Measurements from ENCODE around the gene ZMIZ1. TPM values are rescaled to one million over a fixed set of nuclear protein-coding genes. Genes with fewer than 3 reads are reported as not detected.

Gene ZMIZ1
- polyA plus RNA-seq, 1 donor = 44.4 TPM

DNA sequence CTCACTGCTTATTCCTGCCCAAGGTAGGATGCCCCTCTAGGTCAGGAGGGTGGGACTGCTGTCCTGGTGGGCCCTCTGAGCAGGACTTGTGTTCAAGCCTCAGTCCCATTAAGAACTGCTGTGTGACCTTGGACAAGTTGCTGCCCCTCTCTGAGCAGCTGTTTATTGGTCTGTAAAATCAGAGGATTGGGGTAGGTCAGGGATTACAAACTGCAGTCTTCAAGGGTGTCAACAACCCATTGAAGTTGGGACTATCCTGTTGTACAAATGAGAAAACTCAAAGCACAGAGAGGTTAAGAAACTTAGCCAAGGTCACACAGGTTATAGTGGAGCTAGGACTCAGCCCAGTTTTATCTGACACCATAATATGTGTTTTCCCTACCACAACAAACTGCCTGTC is 55.3 kb downstream of the ZMIZ1 start:
- DNase-seq = no peak

DNA sequence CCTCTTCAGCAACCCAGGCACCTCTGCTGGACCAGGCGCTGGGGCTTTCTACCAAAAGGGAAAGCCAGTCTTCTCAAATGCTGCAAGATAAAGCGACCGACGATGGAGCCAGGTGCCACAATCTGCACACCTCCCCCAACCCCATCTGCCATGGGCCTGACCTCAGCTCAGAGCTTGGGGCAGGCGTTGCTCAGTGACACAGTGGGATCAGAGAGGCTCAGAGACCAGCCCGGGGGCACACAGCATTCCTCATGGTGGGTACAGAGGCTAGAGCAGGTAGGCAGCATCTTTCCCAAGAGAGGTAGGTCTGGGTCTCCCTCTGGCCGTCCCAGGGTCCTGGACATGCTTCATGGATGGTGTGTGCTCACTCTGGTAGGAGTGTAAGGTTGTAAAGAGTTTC is 56.3 kb downstream of the ZMIZ1 start:
- no peak for DNase-seq

DNA sequence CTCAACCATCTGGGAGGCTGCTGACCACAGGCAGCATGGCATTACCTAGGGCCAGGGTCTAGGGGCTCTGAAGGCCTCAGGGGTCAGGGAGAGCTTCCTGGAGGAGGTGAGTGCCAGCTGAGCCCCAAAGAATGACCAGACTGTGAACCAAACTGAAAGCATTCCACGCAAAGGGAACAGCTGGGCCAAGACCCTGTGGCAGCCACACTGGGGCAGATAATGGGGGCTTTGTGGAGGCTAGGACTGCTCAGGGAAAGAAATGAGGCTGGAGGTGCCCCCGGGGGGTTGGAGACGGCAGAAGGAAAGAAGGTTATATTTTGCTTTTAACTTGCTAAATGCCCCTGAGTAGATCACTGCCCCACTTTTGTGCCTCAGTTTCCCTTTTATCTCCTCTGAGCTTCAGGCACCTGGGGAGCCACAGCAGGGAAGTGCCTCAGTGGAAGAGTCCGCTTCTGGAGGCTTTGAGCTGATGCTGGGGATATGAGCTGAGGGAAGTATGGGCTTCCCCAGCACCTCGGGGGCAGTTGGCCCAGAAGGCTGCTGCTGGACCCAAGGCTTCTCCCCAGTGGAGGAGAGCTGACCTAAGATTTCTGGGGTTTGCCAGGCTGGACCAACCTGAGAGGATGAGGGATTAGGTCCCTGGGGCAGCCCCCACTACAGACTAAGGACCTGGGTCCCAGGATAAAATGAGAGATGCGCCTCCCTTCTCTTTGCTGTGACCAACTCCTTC is 57.8 kb downstream of the ZMIZ1 start:
- DNase-seq = no peak

DNA sequence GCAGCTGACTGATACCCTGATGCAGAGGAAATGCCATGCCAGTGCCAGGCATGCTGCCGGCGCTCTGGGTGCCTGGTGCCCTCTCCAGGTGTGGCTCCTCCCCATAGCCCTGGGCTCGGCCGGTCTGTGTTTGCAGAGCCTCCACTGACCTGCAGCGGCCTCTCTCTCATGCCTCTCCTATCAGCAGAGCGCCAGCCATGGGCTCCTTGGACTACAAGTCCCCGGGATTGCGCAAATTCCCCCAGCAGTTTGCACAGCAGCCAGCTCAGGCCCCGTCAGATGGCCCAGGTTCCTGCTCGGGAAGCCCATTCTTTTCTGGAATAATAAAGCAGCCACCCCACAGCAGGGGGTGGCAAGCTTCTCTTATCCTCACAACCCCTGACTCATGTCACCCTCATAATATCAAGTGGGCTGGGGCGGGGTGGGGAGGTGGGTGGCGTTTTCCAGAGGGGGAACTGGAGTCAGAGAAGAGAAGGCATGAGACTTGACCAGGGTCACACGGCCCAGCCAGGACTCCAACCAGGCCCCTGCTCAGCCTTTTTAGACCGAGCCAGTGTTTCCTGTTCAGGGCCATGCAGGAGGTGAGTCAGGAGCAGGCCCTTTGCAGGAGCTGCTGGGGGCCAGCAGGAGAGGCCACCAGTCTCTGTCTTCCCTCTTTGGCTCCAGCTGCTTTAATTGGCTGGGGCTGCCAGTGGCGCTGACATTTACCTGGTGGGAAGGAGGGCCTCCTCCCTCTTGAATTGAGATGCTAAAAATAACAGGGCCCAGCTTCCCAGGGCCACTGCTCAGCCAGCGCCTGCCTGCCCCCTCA is 58.6 kb downstream of the ZMIZ1 start:
- DNase-seq = no peak

DNA sequence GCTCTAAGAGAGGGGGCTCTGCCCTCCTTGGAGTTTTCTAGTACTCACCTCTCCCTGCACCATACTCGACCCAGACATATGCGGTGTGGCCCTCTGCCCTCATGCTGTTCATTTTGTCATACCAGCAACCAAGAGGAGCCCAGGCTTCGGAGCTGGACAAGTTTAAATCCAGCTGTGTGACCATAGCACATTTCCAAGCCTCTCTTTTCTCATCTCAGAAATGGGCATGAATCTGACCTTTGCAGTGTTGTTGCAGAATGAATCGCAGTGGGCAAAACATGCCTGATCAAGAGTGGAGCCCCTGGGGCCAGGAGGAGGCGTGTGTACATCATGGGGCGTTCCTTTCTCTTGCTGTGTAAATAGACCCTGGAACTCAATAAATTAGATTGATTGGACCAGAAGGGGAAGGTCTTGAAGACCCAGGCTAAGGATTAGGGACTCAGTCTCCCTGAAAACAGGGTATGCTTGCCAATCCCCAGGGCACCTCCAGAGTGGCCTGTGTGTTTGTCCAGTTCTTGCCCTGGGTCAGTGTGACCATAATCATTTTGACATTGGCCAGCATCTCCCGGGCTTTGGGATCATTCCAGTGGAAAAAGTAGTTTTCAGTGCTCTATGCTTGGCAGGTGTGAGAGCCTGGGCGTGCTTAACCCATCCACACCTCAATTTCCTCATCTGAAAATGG is 59.6 kb downstream of the ZMIZ1 start:
- no peak for DNase-seq

DNA sequence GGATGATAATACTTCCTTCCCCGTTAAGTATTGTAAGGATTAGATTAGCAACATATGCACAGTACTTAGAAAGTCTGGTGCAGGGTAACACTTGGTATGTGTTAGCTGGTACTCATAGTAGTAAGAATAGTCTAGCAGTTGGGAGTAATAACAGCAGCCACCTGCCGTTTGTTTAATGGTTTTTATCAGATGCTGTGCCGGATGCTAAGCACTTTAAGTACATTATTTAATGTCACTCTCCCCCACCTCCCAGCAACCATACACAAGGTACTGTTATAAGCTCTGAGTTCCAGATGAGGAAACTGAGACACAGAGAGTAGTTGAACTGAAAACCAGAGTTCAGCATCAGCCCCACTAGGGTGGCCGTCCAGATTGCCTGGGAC is 60.1 kb downstream of the ZMIZ1 start:
- no peak for DNase-seq

DNA sequence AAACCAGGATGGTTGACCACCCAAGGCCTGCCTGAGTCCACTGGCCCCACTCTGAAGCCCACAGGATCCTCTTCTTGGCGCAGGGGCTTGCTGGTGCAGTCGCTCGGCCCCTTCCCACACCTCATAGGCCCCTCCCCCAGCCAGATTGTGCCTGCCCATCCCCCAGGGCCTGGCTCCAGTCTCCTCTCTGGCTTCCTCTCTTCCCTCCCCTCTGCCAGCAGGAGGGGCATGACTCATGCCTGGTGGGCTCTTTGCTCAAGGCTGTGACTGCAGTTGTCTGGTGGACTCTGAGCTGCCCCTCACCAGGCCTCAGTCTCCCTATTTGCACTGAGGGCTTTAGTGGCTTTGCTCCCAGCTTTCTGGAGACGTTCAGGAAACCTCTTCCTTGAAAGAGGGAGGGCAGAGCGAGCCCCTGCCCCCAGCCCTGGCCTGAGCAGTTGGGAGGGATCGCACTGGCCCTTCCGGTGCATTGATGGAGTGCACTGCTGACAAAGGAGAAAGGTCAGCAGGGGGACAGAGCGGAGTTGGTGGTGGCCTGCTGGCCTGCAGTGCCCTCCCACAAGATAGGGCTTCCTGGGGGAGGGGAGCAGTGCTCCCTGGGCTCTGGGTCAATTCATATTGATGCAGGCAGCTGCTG is 60.7 kb downstream of the ZMIZ1 start:
- DNase-seq = no peak

DNA sequence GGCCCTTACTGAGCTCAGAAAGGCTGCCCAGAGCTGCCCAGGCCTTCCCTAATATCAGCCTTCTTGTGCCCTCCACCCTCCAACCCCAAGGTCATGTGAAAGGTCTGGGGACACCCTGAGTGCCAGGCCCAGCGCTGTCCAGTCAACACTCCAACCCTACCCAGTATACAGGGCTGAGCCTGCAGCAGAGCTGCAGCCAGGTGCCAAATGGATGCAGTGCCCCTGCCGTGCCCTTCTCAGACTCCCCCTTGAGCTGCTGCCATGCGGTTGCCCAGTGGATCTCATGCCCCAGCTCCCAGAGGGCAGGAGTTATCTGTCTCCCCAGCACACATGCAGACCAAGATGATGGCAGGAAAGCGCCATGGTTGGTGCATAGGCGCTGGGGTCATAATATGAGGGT is 61.5 kb downstream of the ZMIZ1 start:
- DNase-seq = no peak

DNA sequence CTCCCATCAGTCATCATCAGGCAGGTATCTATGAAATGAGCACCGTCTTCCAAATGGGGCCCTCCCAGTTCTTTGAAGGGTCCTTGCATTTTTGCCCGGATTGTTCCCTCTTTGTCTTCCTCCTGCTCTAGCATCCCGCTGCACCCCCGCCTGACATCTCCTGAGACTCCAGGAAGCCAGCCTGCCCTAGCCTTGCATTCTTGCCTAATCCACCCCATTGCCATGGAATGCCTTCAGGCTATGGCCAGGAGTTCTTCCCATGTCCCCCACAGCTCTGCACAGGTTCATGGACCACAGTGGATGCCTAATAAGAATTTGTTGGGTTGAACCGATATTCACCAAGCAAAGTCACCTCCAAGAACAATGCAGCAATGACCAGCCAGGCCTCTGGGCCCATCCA is 62.1 kb downstream of the ZMIZ1 start:
- no peak for DNase-seq

DNA sequence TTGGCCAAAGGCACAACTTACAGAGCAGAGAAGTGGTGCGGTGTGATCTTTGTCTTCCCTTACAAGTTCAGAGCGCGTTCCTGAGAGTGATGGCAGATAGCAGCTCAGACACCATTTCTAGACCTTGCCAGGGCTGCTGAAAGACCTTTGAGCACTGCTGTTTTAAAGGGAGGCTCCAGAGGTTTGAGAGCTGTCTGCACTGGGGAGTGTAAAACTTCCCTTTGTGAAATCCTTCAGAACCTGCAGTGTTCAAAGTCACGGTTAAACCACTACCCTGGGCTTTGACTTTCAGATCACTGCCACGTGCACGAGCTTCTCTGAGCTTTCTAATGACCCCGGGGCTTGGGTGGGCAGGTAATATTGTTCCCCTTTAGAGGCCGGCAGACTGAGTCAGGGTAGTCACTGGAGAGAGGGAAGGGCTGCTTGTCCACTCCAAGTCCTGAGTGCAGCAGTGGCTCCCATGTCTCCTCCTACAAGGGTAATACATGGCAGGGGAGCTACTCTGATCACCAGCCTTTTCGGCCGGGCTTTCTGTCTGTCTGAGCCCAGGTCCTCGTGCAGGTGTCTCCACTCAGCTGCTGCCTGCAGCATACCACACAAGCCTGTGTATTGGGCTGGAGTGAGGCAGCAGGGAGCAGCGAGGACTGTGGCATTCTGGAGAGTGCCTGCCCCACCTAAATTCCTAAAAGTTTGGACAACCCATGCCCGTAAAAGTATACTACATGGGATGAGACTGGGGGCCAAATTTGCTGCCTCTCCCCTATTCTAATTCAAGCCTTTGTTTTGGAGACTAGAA is 63.3 kb downstream of the ZMIZ1 start:
- no peak for DNase-seq

DNA sequence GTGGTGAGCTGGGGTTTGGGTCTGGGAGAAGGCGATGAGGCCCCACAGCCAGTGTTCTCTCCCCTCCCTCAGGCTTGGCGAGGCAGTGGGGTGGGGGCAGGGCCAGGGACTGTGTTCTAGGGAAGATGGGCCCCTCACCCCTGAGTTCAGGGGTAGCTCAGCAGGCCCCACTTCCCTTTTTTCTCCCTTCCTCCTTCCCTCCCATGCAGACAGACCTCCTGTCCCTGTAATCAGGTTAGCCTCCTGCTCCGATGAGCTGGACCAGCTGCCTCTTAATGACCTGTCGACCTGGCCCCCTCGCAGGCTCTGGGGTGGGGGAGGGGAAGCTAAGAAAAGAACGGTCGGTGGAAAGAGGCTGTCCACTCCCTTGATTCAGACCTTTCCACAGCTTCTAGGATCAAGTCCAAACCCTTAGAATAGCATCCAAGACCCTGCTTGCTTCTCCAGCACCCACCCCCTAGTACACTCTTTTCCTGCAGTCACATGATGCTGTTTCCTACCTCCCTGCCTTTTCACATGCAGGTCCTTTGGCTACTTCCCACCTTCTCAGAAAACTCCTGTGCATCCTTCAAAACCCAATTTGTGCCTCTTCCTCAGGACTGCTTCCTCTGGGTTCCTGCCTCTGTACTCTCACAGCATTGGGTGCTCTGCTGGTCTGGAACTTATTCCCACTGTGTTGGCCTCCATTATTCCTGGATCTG is 64.1 kb downstream of the ZMIZ1 start:
- DNase-seq = no peak

DNA sequence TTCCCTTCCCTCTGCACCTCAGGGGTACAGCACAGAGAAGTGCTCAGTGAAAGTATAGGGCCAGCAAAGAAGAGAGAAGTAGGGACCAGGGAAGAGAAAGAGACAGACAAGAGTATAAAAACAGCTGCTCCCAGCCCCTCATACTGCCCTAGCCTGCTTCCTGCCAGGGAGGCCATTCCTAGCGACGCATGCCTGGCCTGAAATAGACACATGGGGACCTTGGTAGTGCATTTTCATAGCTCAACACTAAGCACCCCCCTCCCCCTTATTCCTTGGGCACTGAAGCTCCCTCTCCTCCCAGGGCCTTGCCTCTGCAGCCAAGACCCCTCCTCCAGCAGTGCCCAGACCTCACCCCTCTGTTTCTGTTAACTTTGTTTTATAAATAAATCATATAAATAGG is 64.7 kb downstream of the ZMIZ1 start:
- no peak for DNase-seq

DNA sequence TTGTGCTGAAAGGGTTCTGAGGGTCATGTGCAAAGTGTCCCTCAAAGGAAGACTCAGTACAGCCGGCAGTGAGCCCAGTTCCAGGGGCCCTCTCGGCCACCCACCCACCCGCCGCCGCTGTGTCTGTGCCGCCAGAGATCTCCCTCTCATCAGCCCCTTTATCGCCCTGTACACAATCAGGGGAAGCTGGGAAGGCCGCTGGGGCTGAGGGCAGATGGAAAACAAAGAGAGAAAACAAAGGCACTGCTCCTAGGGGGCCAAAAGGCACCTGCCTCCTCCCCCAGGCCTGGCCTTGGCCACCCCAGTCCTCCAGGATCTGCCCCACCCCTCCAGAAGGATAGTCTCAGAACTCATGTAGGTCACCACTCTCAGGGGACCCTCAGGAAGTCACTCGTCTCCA is 67.0 kb downstream of the ZMIZ1 start:
- no peak for DNase-seq

DNA sequence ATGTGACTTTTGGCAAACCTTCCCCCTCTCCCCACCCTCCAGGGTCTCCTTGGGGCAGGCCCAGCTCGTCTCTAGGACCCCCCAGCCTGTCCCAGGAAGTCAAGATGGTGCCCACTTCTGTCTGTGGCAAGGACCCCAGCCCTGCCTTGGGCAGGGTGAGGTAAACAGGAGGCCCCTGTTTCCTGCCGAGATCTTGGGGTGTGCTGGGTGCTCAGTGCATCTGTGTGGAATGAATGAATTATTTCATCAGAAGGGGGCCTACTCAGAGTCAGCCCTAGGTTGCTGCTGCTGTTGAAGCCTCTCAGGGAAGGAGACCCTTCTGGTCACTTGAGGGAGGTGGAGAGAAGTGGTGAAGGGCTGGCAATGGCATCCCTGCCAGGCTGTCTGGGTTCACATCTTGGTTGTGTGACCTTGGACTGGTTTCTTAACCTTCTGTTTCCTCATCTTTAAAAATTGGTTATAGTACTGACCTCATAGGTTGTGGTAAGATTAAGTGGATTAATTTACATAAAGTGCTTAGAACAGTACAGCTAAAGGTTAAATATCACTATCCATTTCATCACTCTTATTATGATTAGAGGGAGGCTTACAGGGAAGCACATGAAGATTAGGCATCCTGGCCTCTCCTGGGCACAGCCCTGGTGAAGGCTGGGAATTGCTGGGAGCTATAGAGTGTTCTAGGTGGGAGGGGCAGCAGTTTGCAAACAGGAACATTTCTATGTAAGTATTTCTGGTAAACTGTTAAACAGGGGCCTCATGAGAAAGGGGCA is 67.7 kb downstream of the ZMIZ1 start:
- no peak for DNase-seq

DNA sequence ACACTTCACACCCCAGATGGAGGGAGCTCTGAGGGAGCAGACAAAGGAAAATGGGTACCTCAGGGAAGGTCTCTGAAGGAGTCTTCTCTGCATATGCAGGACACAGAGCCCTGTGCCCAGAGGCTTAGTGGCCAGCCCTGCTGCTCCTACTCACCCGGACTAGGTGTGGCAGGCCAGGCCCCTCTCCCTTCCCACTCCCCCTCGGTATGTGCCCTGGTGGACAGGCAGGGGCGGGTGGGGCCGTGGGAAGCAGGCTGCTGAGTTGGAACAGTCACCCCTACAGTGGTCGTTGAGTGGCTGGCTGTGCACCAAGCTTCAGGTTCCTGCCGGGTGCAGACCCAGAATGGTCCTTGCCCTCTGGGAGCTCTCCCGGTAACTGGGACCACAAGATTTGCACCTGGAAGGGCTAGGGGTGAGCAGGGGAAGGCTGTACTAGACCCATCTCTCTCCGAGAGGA is 68.6 kb downstream of the ZMIZ1 start:
- no peak for DNase-seq

DNA sequence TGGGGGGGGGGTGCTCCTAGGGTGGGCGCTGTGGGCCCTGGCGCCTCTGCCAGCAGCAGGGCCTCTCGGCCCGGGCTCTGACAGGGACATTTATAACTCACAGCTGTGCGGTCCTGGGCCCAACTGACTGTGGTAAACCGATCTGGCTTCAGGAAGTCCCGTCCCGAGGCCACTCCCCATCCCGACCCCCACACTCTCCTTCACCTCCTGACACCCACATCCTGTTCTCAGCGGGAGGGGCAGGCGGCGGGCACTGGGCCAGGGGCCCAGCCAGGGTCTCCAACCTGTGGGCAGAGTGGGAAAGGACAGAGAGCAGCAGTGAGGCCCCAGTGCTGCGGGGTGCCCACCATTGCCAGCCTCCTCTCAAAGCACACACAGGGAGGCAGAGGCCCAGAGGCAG is 69.1 kb downstream of the ZMIZ1 start:
- DNase-seq = no peak

DNA sequence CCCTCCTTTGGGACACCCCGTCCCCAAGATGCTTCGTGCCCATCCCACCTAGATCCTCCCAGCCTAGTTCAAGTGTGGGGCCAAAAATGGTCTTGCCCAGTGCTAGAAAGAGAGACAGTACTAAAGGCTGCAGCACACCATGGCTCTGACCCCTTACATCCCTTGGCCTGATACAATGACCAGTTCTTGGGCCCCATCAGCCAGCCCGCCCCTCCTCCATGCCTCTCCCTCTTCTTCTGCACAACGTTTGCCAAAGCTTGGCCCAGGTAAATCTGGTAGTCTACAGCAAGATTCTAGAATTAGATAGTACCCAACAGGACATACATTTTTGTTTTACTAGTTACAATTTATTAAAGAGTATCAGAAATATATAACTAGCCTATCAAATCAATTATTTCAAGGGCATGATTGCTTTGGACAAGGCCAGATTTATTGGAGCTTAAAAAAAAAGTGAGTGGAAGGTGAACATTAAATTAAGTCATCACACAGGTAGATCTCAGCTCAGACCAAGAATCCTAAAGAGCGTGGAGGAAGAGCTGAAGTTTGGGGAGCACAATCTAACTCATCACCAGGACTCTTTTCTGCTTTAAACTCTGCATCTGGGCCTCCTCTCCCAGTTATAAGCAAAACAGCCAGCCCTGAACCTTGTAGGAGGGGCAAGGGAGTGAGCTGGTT is 69.8 kb downstream of the ZMIZ1 start:
- no peak for DNase-seq

DNA sequence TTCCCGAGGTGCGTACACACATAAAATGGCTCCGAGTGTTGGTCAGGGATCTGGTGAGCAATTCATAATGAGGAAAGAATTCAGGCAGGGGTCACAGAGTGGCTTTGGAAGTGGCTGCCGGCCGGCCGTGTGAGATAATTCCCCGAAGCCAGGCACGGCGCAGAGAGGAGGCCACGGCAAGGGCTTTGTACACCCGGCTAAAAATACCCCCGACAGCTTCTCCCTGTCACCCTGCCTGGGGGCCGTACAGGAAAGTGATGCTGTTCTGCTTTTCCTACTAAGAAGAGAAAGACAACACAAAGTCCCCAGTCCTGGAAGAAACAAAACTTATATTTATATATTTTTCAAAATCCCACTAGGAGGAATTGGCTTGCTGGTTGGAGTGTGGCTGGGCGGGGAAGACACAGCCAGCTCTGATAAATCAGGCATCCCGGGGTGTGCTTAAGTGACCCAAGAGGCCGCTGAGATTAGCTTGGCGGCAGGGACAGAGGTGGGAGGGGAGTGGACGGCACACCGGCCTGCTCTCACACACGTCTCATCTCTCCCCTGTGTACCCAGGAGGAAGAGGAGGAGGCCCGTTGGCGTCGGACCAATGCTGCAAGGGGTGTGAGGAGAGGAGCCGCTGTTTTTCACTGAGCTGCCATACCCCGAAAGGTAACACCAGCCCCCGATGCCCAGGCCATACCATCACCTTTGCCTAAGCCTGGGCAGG is 70.5 kb downstream of the ZMIZ1 start:
- peak; percentile 59 for DNase-seq

DNA sequence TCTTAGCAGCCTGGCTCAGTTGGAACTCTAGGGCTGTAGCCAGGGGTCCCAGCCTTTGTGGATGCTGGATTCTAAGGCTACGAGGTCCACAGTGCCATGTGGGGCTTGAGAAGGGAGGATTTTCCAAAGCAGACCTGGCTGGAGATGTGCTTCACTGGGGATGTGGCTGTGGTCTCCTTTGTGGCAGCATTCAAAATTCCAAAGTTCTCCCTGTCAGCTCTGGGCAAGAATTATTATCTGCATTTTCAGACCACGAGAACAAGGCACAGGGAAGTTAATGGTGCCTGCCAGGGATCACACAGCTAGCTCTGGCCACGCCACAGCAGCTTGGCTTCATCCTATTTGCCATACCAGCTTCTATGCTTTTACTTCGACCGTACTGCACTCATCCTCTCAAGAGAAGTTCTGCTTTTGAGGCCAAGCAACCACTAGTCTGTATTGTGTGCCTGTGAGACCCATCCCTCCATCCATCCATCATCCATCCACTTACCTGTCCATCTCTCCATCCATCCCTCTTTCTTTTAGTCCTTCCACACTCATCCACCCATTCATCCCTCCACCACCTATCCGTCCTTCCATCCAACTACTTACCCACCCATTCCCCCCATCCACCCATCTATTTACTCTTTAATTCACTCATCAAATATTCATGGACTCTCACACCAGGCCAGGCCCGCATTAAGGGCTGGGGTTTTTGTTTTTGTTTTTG is 71.5 kb downstream of the ZMIZ1 start:
- no peak for DNase-seq
